Measurements from ENCODE around the gene TMEM154. TPM values are rescaled to one million over a fixed set of nuclear protein-coding genes. Genes with fewer than 3 reads are reported as not detected.

TMEM154 gene
- total and polyA plus RNA-seq, 4 donors, result 0.56 to 2.3 (median 0.94) TPM

GRCh38 chr4:152635851-152636250 lies 43.9 kb downstream of the TMEM154 start:
- Histone ChIP-seq H3K4me1 (ENCODE audit: control insufficient read depth, insufficient read depth, low read length) (no peaks in the 10 kb centered on the region), H3K4me3 (ENCODE audit: low read depth, low read length) (no peak overlapping the region), H3K36me3 (ENCODE audit: control insufficient read depth, insufficient read depth, low read length) (no peaks in the 10 kb centered on the region), H3K27me3 (ENCODE audit: control insufficient read depth, insufficient read depth, low read length) (no peaks in the 10 kb centered on the region), H3K27ac (ENCODE audit: low read depth, low read length) (no peak overlapping the region), H3K9me3 (ENCODE audit: control insufficient read depth, insufficient read depth, low read length) (no peaks in the 10 kb centered on the region)
- 100% methylated on average over 3 of the region's 4 CpGs for WGBS (ENCODE audit: insufficient coverage)
- DNase-seq (ENCODE audit: low read depth in 4 of 6, low spot score in 6 of 6), result no peak

DNA sequence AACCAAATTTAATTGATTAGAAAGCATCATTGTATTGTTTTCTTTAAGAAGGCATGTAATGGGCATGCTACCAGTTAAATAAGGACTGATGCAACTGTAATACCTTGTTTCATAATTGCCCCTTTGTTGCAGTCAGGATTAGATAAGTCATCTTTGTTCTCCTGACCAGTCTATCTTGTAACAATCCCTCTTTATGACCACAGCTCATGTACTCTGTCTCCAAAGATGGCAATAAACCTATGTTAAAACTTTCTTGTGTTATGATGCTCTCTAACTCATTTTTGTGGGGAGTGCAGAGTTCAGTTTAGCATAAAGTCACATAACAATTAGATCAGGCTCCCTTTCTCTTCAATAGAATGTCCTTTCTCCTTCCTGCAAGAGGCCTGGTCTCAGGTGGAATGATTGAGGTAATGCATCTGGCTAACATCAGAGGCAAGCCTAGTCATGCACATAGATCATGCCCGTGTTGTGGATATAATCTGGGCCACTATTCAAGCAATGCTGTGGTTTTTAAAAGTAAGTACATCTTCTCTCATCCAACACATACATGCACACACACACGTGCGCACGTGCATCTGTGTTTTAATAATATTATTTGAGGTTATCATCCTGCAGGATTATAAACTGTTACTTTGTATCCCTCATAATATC lies 45.6 kb downstream of the TMEM154 start:
- Histone ChIP-seq H3K36me3 (ENCODE audit: control insufficient read depth, insufficient read depth, low read length) (no peaks in the 10 kb centered on the region), H3K4me3 (ENCODE audit: low read depth, low read length) (no peak overlapping the region), H3K27ac (ENCODE audit: low read depth, low read length) (no peak overlapping the region), H3K9me3 (ENCODE audit: control insufficient read depth, insufficient read depth, low read length) (no peaks in the 10 kb centered on the region), H3K27me3 (ENCODE audit: control insufficient read depth, insufficient read depth, low read length) (no peaks in the 10 kb centered on the region), H3K4me1 (ENCODE audit: control insufficient read depth, insufficient read depth, low read length) (no peaks in the 10 kb centered on the region)
- no CpG with 5 or more reads among the region's 4 CpGs for WGBS (ENCODE audit: insufficient coverage)
- DNase-seq (ENCODE audit: low read depth in 4 of 6, low spot score in 6 of 6), result no peak

GRCh38 chr4:152633118-152633517 lies 46.7 kb downstream of the TMEM154 start:
- Histone ChIP-seq H3K4me1 (ENCODE audit: control insufficient read depth, insufficient read depth, low read length) (no peaks in the 10 kb centered on the region), H3K36me3 (ENCODE audit: control insufficient read depth, insufficient read depth, low read length) (no peaks in the 10 kb centered on the region), H3K27me3 (ENCODE audit: control insufficient read depth, insufficient read depth, low read length) (no peaks in the 10 kb centered on the region), H3K27ac (ENCODE audit: low read depth, low read length) (no peak overlapping the region), H3K9me3 (ENCODE audit: control insufficient read depth, insufficient read depth, low read length) (no peaks in the 10 kb centered on the region), H3K4me3 (ENCODE audit: low read depth, low read length) (no peak overlapping the region)
- no peak for DNase-seq (ENCODE audit: low read depth in 4 of 6, low spot score in 6 of 6)
- 40% methylated on average over 3 of the region's 3 CpGs for WGBS (ENCODE audit: insufficient coverage)

DNA sequence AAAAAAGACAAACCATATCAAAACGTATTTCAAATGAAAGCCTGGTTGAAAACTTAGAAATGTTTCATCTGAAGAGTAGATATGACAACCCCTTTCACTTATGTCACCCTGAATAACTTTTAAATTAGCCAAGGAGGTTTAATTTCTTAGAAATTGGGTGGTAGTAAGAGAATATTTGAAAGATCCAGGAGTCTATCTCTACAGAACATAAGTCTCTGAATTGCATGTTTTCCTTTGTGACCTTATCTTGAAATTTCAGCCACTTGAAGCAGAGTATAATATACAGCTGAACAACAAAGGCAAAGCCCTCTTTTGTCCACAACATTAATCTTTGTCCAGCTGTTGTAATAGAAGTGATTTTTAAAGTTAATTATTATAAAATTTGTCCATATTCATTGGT lies 49.5 kb downstream of the TMEM154 start:
- Histone ChIP-seq H3K27me3 (ENCODE audit: control insufficient read depth, insufficient read depth, low read length) (no peaks in the 10 kb centered on the region), H3K4me3 (ENCODE audit: low read depth, low read length) (no peak overlapping the region), H3K4me1 (ENCODE audit: control insufficient read depth, insufficient read depth, low read length) (peaks cover 2% of the 10 kb centered on the region), H3K27ac (ENCODE audit: low read depth, low read length) (no peak overlapping the region), H3K9me3 (ENCODE audit: control insufficient read depth, insufficient read depth, low read length) (no peaks in the 10 kb centered on the region), H3K36me3 (ENCODE audit: control insufficient read depth, insufficient read depth, low read length) (no peaks in the 10 kb centered on the region)
- no peak for DNase-seq (ENCODE audit: low read depth in 4 of 6, low spot score in 6 of 6)
- no CpG with 5 or more reads among the region's 1 CpG for WGBS (ENCODE audit: insufficient coverage)

GRCh38 chr4:152629908-152630307 lies 49.9 kb downstream of the TMEM154 start:
- DNase-seq (ENCODE audit: low read depth in 4 of 6, low spot score in 6 of 6), result no peak
- Histone ChIP-seq H3K4me1 (ENCODE audit: control insufficient read depth, insufficient read depth, low read length) (peaks cover 2% of the 10 kb centered on the region), H3K9me3 (ENCODE audit: control insufficient read depth, insufficient read depth, low read length) (no peaks in the 10 kb centered on the region), H3K27ac (ENCODE audit: low read depth, low read length) (no peak overlapping the region), H3K4me3 (ENCODE audit: low read depth, low read length) (no peak overlapping the region), H3K27me3 (ENCODE audit: control insufficient read depth, insufficient read depth, low read length) (no peaks in the 10 kb centered on the region), H3K36me3 (ENCODE audit: control insufficient read depth, insufficient read depth, low read length) (no peaks in the 10 kb centered on the region)
- WGBS (ENCODE audit: insufficient coverage), result 100% methylated on average over 1 of the region's 3 CpGs

DNA sequence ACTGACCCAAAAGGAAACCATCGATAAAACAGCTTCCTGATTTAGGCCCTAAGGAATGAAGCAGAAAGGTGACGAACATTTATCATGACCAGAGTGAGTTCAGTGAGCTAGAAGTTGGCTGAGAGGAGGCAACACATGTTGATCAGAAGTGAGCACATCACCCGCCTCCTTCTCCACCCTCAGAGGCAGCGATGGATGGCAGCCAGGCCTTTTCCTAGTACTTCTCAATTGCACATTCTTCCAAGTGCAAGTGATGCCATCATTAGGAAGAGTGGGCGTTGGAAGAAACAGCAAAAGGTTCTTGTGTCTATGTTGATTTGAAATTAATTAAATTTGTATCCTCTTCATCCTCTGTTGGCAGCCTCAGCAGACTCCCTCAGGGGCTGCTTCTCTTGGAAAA lies 51.7 kb downstream of the TMEM154 start:
- Histone ChIP-seq H3K36me3 (ENCODE audit: control insufficient read depth, insufficient read depth, low read length) (no peaks in the 10 kb centered on the region), H3K27me3 (ENCODE audit: control insufficient read depth, insufficient read depth, low read length) (no peaks in the 10 kb centered on the region), H3K4me1 (ENCODE audit: control insufficient read depth, insufficient read depth, low read length) (peaks cover 2% of the 10 kb centered on the region), H3K4me3 (ENCODE audit: low read depth, low read length) (no peak overlapping the region), H3K9me3 (ENCODE audit: control insufficient read depth, insufficient read depth, low read length) (no peaks in the 10 kb centered on the region), H3K27ac (ENCODE audit: low read depth, low read length) (no peak overlapping the region)
- WGBS (ENCODE audit: insufficient coverage), result 70% methylated on average over 3 of the region's 5 CpGs
- DNase-seq (ENCODE audit: low read depth in 4 of 6, low spot score in 6 of 6), result no peak

DNA sequence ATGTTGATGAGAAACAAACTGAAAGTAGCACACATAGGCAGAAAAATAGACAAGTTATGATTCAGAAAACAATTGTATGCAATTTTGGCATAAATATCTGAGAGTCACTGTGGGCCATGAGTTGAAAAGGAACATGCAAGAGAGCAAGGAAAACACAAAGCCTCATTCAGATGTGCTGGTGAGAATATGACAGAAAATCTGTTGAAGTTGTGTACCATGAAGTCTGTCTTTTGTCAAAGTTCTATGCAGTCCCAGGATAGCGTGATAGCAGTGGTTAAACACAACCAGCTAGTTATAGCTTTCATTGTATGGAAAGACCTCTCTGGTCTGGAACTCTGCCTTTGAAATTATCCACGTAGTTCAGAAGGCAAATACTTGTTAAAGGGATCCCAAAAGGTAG lies 53.0 kb downstream of the TMEM154 start:
- WGBS (ENCODE audit: insufficient coverage), result 78% methylated on average over 2 of the region's 2 CpGs
- no peak for DNase-seq (ENCODE audit: low read depth in 4 of 6, low spot score in 6 of 6)
- H3K9me3 ChIP-seq (ENCODE audit: control insufficient read depth, insufficient read depth, low read length), result no peaks in the 10 kb centered on the region
- no peak overlapping the region for H3K4me3 ChIP-seq (ENCODE audit: low read depth, low read length)
- no peaks in the 10 kb centered on the region for H3K36me3 ChIP-seq (ENCODE audit: control insufficient read depth, insufficient read depth, low read length)
- no peak overlapping the region for H3K27ac ChIP-seq (ENCODE audit: low read depth, low read length)
- peaks cover 2% of the 10 kb centered on the region for H3K4me1 ChIP-seq (ENCODE audit: control insufficient read depth, insufficient read depth, low read length)
- no peaks in the 10 kb centered on the region for H3K27me3 ChIP-seq (ENCODE audit: control insufficient read depth, insufficient read depth, low read length)

DNA sequence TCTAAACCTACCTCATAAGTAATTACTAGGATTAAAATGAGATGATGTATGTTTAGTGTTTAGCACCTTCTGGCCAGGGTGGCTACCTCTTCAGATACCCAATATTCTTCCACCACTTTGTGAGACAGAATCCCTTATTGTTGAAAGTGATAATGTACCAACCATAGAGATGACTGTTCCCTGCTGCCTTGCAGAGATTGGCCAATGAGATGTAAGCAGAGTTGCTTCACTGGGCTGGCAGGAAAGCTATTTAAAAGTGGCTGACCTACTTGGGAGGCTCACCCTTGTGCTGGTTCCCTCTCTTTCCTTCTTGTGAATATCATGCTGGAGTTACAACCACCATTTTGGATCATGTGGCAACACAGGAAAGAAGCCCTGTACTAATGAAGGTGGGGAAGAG lies 58.9 kb downstream of the TMEM154 start:
- no peak for DNase-seq (ENCODE audit: low read depth in 4 of 6, low spot score in 6 of 6)
- Histone ChIP-seq H3K36me3 (ENCODE audit: control insufficient read depth, insufficient read depth, low read length) (no peaks in the 10 kb centered on the region), H3K4me1 (ENCODE audit: control insufficient read depth, insufficient read depth, low read length) (no peaks in the 10 kb centered on the region)

DNA sequence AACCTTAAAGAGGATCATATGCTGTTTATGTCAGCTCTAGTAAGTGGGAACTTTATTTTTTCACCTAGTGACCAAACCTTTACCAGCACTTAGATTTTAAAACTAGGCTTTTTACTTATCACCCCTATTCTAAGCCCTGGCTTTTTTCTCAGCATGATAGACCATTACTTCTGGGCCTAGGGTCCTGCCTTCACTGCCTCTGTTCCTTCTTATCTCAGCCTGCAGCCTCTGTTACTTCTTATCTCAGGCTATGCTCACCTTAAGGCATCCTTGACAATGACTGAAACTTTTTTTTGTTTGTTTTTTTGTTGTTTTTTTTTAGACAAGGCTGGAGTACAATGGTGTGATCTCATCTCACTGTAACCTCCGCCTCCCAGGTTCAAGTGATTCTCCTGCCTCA lies 59.6 kb downstream of the TMEM154 start:
- WGBS (ENCODE audit: insufficient coverage), result 100% methylated on average over 1 of the region's 1 CpG
- Histone ChIP-seq H3K9me3 (ENCODE audit: control insufficient read depth, insufficient read depth, low read length) (no peaks in the 10 kb centered on the region), H3K36me3 (ENCODE audit: control insufficient read depth, insufficient read depth, low read length) (no peaks in the 10 kb centered on the region), H3K27me3 (ENCODE audit: control insufficient read depth, insufficient read depth, low read length) (no peaks in the 10 kb centered on the region), H3K4me1 (ENCODE audit: control insufficient read depth, insufficient read depth, low read length) (no peaks in the 10 kb centered on the region), H3K27ac (ENCODE audit: low read depth, low read length) (no peak overlapping the region), H3K4me3 (ENCODE audit: low read depth, low read length) (no peak overlapping the region)
- DNase-seq (ENCODE audit: low read depth in 4 of 6, low spot score in 6 of 6), result no peak

More for the DNA sequence above, 58.9 kb downstream of the TMEM154 start:
- Histone ChIP-seq H3K4me3 (ENCODE audit: low read depth, low read length) (no peak overlapping the region), H3K27me3 (ENCODE audit: control insufficient read depth, insufficient read depth, low read length) (no peaks in the 10 kb centered on the region), H3K27ac (ENCODE audit: low read depth, low read length) (no peak overlapping the region), H3K9me3 (ENCODE audit: control insufficient read depth, insufficient read depth, low read length) (no peaks in the 10 kb centered on the region)

- Histone ChIP-seq H3K4me1 (ENCODE audit: control insufficient read depth, insufficient read depth, low read length) (no peaks in the 10 kb centered on the region), H3K4me3 (ENCODE audit: low read depth, low read length) (no peak overlapping the region), H3K9me3 (ENCODE audit: control insufficient read depth, insufficient read depth, low read length) (no peaks in the 10 kb centered on the region), H3K36me3 (ENCODE audit: control insufficient read depth, insufficient read depth, low read length) (no peaks in the 10 kb centered on the region), H3K27me3 (ENCODE audit: control insufficient read depth, insufficient read depth, low read length) (no peaks in the 10 kb centered on the region), H3K27ac (ENCODE audit: low read depth, low read length) (no peak overlapping the region)
- 75% methylated on average over 3 of the region's 3 CpGs for WGBS (ENCODE audit: insufficient coverage)
- DNase-seq (ENCODE audit: low read depth in 4 of 6, low spot score in 6 of 6), result no peak
Observed at GRCh38 chr4:152619556-152619955, 60.2 kb downstream of the TMEM154 start.
